Measurements from ENCODE around the gene LAMP5. TPM values are rescaled to one million over a fixed set of nuclear protein-coding genes. Genes with fewer than 3 reads are reported as not detected.
A peak's percentile ranks its signal among the peaks of the same experiment; 100 is the strongest.

LAMP5 gene
- under 1 TPM in 2 of 6 donors, not detected in 4; 0.09 to 0.51 TPM for total RNA-seq

- H3K27ac ChIP-seq, result no peak within 1 kb of the TSS
- DNase-seq (peak in 1 of 2 donors; percentile 77), ATAC-seq (ENCODE audit: low FRiP score in 2 of 2) (peak in 1 of 2 donors; percentile 47)
- H3K4me3 ChIP-seq, result peak within 1 kb of the TSS in 2 of 4 donors; percentile 3 to 22
- no peaks in the 10 kb centered on the region for H3K36me3 ChIP-seq
- peaks cover 0 to 20% (median 0%) of the 10 kb centered on the region in 4 donors for H3K27me3 ChIP-seq
- 4% methylated on average over 15 to 38 of the region's 38 CpGs for WGBS, 2 donors
- no peak for TF ChIP-seq POLR2AphosphoS5 (IDR thresholded peaks at IDR 0.05)
- no peak for TF ChIP-seq POLR2A (IDR thresholded peaks at IDR 0.05)
- no peak for TF ChIP-seq EP300 (IDR thresholded peaks at IDR 0.05)
- no peak for TF ChIP-seq CTCF (IDR thresholded peaks at IDR 0.05)
- H3K9me3 ChIP-seq, result no peaks in the 10 kb centered on the region
- peaks cover 12 to 30% (median 26%) of the 10 kb centered on the region in 4 donors for H3K4me1 ChIP-seq
These were observed at the start of gene LAMP5 for GRCh38 chr20:9514461-9515213. TSS of gene LAMP5 (plus strand) at chr20:9514590. CDS start at chr20:9514853, 263 bp downstream.

- no peaks in the 10 kb centered on the region for H3K4me1 ChIP-seq
- H3K27ac ChIP-seq, result no peak overlapping the region
- H3K4me3 ChIP-seq, result no peak overlapping the region
- WGBS, 2 donors, result 53 to 56% methylated on average over 3 of the region's 3 CpGs
- no peaks in the 10 kb centered on the region for H3K27me3 ChIP-seq
- peak in 4 of 6 experiments; percentile 23 to 41 (median 28) for TF ChIP-seq CTCF (IDR thresholded peaks at IDR 0.05)
- no peak for TF ChIP-seq POLR2AphosphoS5 (IDR thresholded peaks at IDR 0.05)
- H3K9me3 ChIP-seq, result no peaks in the 10 kb centered on the region
- ATAC-seq (ENCODE audit: low FRiP score in 2 of 2), result no peak
- no peak for DNase-seq
- no peaks in the 10 kb centered on the region for H3K36me3 ChIP-seq
These were observed 46.4 kb upstream of the LAMP5 start for GRCh38 chr20:9467995-9468394.

GRCh38 chr20:9474835-9475415 lies 39.5 kb upstream of the LAMP5 start:
- TF ChIP-seq CTCF (IDR thresholded peaks at IDR 0.05) (no peak), POLR2A (IDR thresholded peaks at IDR 0.05) (no peak), EP300 (IDR thresholded peaks at IDR 0.05) (no peak), POLR2AphosphoS5 (IDR thresholded peaks at IDR 0.05) (no peak)
- no peak for DNase-seq
- Histone ChIP-seq H3K9me3 (no peaks in the 10 kb centered on the region), H3K4me3 (no peak overlapping the region), H3K4me1 (no peaks in the 10 kb centered on the region), H3K36me3 (peaks cover 0 to 7% (median 0%) of the 10 kb centered on the region in 4 donors), H3K27ac (no peak overlapping the region), H3K27me3 (no peaks in the 10 kb centered on the region)
- no peak for ATAC-seq (ENCODE audit: low FRiP score in 2 of 2)
- WGBS, 2 donors, result 94 to 98% methylated on average over 2 of the region's 2 CpGs

- TF ChIP-seq POLR2AphosphoS5 (IDR thresholded peaks at IDR 0.05) (no peak), POLR2A (IDR thresholded peaks at IDR 0.05) (no peak), CTCF (IDR thresholded peaks at IDR 0.05) (no peak), EP300 (IDR thresholded peaks at IDR 0.05) (no peak)
- no peaks in the 10 kb centered on the region for H3K27me3 ChIP-seq
- H3K27ac ChIP-seq, result no peak overlapping the region
- no peak for ATAC-seq (ENCODE audit: low FRiP score in 2 of 2)
- H3K4me3 ChIP-seq, result no peak overlapping the region
- H3K4me1 ChIP-seq, result no peaks in the 10 kb centered on the region
- no peaks in the 10 kb centered on the region for H3K9me3 ChIP-seq
- DNase-seq, result no peak
- peaks cover 0 to 7% (median 0%) of the 10 kb centered on the region in 4 donors for H3K36me3 ChIP-seq
These were observed 38.9 kb upstream of the LAMP5 start for GRCh38 chr20:9475456-9475855.

All from upper lobe of left lung (tissue), 6 donors.